Upper lobe of right lung (tissue), 1 donor: ENCODE data around the gene ZNF430. TPM values are rescaled to one million over a fixed set of nuclear protein-coding genes. Genes with fewer than 3 reads are reported as not detected.

Experiments used
- ATAC-seq: fragments of 200-7000 bp; cut with Tn5 transposase; one replicate; pipeline ENCODE4 v1.9.1; 2020; ENCODE audit warnings: mild to moderate bottlenecking, moderate library complexity
- DNase-seq: peaks from one replicate; pipeline ENCODE4 v3.0.0-alpha.2; 2020
- H3K27ac ChIP-seq: fragments of 200-600 bp; one replicate; pipeline ENCODE4 v1.8.0; 2022
- H3K27me3 ChIP-seq: fragments of 200-600 bp; one replicate; pipeline ENCODE4 v1.8.0; 2022; ENCODE audit warnings: mild to moderate bottlenecking
- H3K36me3 ChIP-seq: fragments of 200-600 bp; one replicate; pipeline ENCODE4 v1.8.0; 2022
- H3K4me1 ChIP-seq: fragments of 200-600 bp; one replicate; pipeline ENCODE4 v1.8.0; 2022
- H3K4me3 ChIP-seq: fragments of 200-600 bp; one replicate; pipeline ENCODE4 v1.8.0; 2022; ENCODE audit warnings: mild to moderate bottlenecking
- H3K9me3 ChIP-seq: fragments of 200-600 bp; one replicate; pipeline ENCODE4 v1.8.0; 2022
- CTCF ChIP-seq: fragments of 200-600 bp; IDR thresholded peaks from one replicate; pipeline ENCODE4 v1.8.0; 2022; ENCODE audit warnings: antibody characterized with exemption
- intact Hi-C: fragments of 100-400 bp; cut with DNase I; formaldehyde crosslinking; loops from one replicate; pipeline ENCODE4 v1.11.0; 2022
- total RNA-seq: library from RNA; stranded (reverse); fragmentation: NEBNext Ultra II Directional; extraction: Animal tissue kit (Norgen Biotek cat#: 25700); gene quantifications from one replicate; pipeline ENCODE4 v1.2.1, GENCODE V29; 2021
- donor health status: DM: no; HTN: yes; CAD: no; lungs with severe emphysema.

The ZNF430 gene
- total RNA-seq, 1 donor from 2014 or later, result 16.7 TPM

- Histone ChIP-seq H3K4me3 (no peak overlapping the region), H3K9me3 (no peaks in the 10 kb centered on the region), H3K27me3 (no peaks in the 10 kb centered on the region), H3K27ac (no peak overlapping the region), H3K4me1 (no peaks in the 10 kb centered on the region), H3K36me3 (no peaks in the 10 kb centered on the region)
- DNase-seq, result no peak
- no peak for TF ChIP-seq CTCF
- intact Hi-C loops, result no loop called here
- ATAC-seq, result no peak
These were observed 77.8 kb downstream of the ZNF430 start for GRCh38 chr19:21098291-21098690.

- DNase-seq, result no peak
- ATAC-seq, result no peak
- H3K36me3 ChIP-seq, result no peaks in the 10 kb centered on the region
- intact Hi-C loops, result no loop called here
- no peaks in the 10 kb centered on the region for H3K4me1 ChIP-seq
- no peaks in the 10 kb centered on the region for H3K9me3 ChIP-seq
- no peak overlapping the region for H3K27ac ChIP-seq
- H3K27me3 ChIP-seq, result no peaks in the 10 kb centered on the region
- no peak for TF ChIP-seq CTCF
- H3K4me3 ChIP-seq, result no peak overlapping the region
These were observed 81.2 kb downstream of the ZNF430 start for GRCh38 chr19:21101521-21102242.

- H3K9me3 ChIP-seq, result no peaks in the 10 kb centered on the region
- no peak overlapping the region for H3K4me3 ChIP-seq
- no peak for TF ChIP-seq CTCF
- H3K27me3 ChIP-seq, result no peaks in the 10 kb centered on the region
- no peak overlapping the region for H3K27ac ChIP-seq
- intact Hi-C loops, result no loop called here
- ATAC-seq, result no peak
- no peaks in the 10 kb centered on the region for H3K4me1 ChIP-seq
- H3K36me3 ChIP-seq, result no peaks in the 10 kb centered on the region
- no peak for DNase-seq
These were observed 88.7 kb downstream of the ZNF430 start for GRCh38 chr19:21109116-21109515.

Other genes with a start within 250 kb of the ZNF430 start
- 6.7 TPM for gene ZNF66, start 244.4 kb upstream of the ZNF430 start, total RNA-seq
- 3.3 TPM for gene ZNF85, start 97.4 kb upstream of the ZNF430 start, total RNA-seq
- gene ZNF714, start 61.5 kb downstream of the ZNF430 start, total RNA-seq, result 5.9 TPM
- 24.5 TPM for gene ZNF431, start 121.4 kb downstream of the ZNF430 start, total RNA-seq